H1 (cell line): Measurements from ENCODE around the gene PIP5K1C. TPM values are rescaled to one million over a fixed set of nuclear protein-coding genes. Genes with fewer than 3 reads are reported as not detected.

ENCODE experiments used
- HDAC6 ChIP-seq: IDR thresholded peaks from one replicate; pipeline ENCODE4 v1.7.1; 2012; ENCODE audit warnings: low read depth, mild to moderate bottlenecking, inconsistent platforms, low read length, moderate library complexity
- SP2 ChIP-seq: IDR thresholded peaks from 2 replicates; pipeline ENCODE4 v1.6.1; 2012; ENCODE audit warnings: mild to moderate bottlenecking, low read length, inconsistent platforms
- polyA plus RNA-seq, 7 experiments: library from polyadenylated mRNA; depleted of rRNA in 3 of 7; stranded (reverse) in 5 of 7; unstranded in 2 of 7; fragments of >200 nt in 5 of 7; fragments of 200-250 nt in 2 of 7; gene quantifications; 1 replicate in 5 of 7; 2 replicates in 1 of 7; 4 replicates in 1 of 7; pipeline versions ENCODE4 v1.2.1 to v1.2.3, GENCODE V29; 2011 to 2013; ENCODE audit warnings: missing spikeins in 2 of 7, mixed read lengths in 2 of 7
- total RNA-seq: library from RNA; stranded (reverse); fragmentation: NEBNext Ultra II Directional; extraction: Animal tissue kit (Norgen Biotek cat#: 25700); gene quantifications from 2 replicates; pipeline ENCODE4 v1.2.1, GENCODE V29; 2021

PIP5K1C gene
- total and polyA plus RNA-seq, 2 of the 8 experiments (the other 6 are each of a cell fraction or from before 2014, with no cell fraction given): 10.6 to 32.9 TPM

DNA sequence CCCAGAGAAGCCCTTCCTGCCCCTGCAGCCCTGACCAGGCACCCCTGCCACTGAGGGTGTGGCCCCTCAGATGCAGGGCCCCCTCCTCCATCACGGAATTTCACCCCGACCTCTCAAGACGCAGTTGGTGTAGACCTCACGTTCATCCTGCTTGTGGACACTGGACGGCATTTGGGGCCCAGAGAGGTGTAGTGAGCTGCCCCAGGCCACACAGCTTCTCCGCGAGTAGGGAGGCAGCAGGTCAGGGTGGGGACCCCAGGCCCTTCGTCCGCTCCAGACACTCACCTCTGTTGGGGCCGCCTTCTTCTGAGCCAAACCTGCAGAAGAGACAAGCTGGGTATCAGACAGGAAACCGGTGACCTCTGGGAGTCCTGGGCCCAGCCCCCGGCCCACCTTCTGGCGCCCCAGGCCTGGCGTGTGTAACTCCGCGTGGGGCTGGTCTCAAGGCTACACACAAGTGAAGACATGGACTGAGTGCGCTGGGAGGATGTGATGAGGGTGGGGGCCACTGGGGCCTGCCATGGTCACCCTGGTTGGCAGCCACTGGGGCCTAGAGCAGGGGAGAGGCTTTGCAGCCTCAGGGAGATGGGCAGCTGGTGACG is 33.1 kb downstream of the PIP5K1C start (continued):
- TF ChIP-seq HDAC6 (no peak), SP2 (no peak)
- TF ChIP-seq, all 59 proteins: peak for 0
